Mucosa of rectum (tissue), 2 donors: ENCODE measurements around the gene SPINT3.

Experiments
- H3K27ac ChIP-seq, 2 donors: one replicate each; pipeline ENCODE4 v1.7.0; 2013; ENCODE audit warnings: inconsistent platforms in 2 of 2, low read depth in 2 of 2, low read length in 2 of 2
- H3K27me3 ChIP-seq, 2 donors: one replicate each; pipeline ENCODE4 v1.7.0; 2013; ENCODE audit warnings: low read length in 2 of 2; ENCODE audit not compliant: control insufficient read depth in 2 of 2, insufficient read depth in 2 of 2
- H3K36me3 ChIP-seq, 2 donors: one replicate each; pipeline ENCODE4 v1.7.0; 2013; ENCODE audit warnings: low read length in 2 of 2; ENCODE audit not compliant: control insufficient read depth in 2 of 2, insufficient read depth in 2 of 2
- H3K4me1 ChIP-seq, 2 donors: one replicate each; pipeline ENCODE4 v1.7.0; 2013; ENCODE audit warnings: low read length in 2 of 2, mild to moderate bottlenecking in 1 of 2; ENCODE audit not compliant: control insufficient read depth in 2 of 2, insufficient read depth in 2 of 2
- H3K4me3 ChIP-seq, 2 donors: one replicate each; pipeline ENCODE4 v1.7.0; 2013; ENCODE audit warnings: low read length in 2 of 2
- H3K9ac ChIP-seq, 2 donors: one replicate each; pipeline ENCODE4 v1.7.0; 2013; ENCODE audit warnings: low read length in 2 of 2, low read depth in 1 of 2, mild to moderate bottlenecking in 1 of 2
- H3K9me3 ChIP-seq, 2 donors: one replicate each; pipeline ENCODE4 v1.7.0; 2013; ENCODE audit warnings: low read length in 2 of 2; ENCODE audit not compliant: control insufficient read depth in 2 of 2
- donor health status: healthy.
- donor health status: Normal muscosa, but diverticular disease.

SPINT3 gene

DNA sequence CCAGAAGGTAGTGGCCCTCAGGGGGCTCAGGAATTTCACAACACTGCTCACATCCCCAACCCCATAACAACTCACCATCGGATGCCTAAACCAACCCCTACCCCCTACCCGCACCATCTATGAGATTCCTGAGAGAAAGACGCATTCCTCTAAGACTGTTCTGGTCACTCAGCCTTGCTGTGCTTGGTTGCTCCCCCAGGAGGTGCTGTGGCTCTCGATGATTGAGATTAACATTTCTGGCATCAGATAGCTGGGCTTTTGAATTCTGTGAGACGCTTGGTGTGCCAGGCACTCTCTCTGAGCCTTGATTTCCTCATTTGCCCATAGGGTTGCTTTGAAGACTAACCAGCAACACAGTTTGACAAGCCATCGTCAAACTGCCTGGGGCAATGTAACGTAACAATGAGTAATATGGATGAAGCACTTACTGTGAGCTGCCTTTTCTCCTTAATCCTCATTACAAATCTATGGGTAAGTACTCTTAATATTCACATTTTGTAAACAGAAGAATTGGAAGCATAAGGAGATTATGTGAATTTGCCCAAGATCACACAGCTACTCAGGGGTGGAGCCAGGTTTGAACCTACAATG, 22.9 kb upstream of the SPINT3 start:
- Histone ChIP-seq H3K27me3 (peaks cover 0 to 7% of the 10 kb centered on the region in 2 donors), H3K4me1 (no peaks in the 10 kb centered on the region)

DNA sequence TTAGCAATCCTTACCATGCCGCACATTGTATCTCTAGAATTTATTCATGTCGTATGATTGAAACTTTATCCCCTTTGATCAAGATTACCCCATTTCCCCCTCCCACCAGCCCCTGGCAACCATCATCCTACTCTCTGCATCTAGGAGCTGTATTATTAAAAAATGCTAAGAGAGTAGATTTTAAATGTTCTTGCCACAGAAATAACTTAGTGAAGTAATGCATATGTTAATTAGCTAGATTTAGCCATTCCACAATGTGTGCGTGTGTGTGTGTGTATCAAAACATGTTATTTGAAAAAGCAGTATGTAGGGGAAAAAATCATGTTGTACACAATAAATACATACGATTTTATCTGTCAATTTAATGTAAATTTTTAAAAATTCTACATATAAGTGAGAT, 11.9 kb upstream of the SPINT3 start:
- Histone ChIP-seq H3K4me1 (no peaks in the 10 kb centered on the region), H3K27ac (no peak overlapping the region), H3K36me3 (no peaks in the 10 kb centered on the region), H3K4me3 (no peak overlapping the region), H3K9ac (no peak overlapping the region), H3K27me3 (no peaks in the 10 kb centered on the region), H3K9me3 (no peaks in the 10 kb centered on the region)

More for the DNA sequence above, 22.9 kb upstream of the SPINT3 start:
- no peak overlapping the region for H3K27ac ChIP-seq
- H3K9ac ChIP-seq = no peak overlapping the region
- no peak overlapping the region for H3K4me3 ChIP-seq
- no peaks in the 10 kb centered on the region for H3K9me3 ChIP-seq
- H3K36me3 ChIP-seq = no peaks in the 10 kb centered on the region

DNA sequence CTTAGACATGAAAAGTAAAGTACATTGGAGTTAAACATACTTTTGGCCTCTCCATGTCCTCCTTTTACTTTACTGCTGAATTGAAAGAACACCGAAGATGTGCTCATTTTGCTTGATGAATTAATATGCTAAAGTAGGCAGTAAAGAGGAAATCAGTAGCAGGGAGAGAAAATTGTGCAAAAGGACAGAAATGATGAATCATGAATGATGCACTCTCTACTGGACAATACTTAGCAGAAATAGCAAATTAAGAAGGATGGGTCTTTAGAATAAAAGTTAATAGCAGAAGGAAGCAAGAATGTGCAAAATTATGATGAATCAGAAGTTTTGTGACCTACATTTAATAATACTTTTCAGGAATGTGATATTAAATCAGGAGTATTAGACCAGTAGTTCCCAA, 8.4 kb upstream of the SPINT3 start:
- H3K27ac ChIP-seq = no peak overlapping the region
- no peak overlapping the region for H3K4me3 ChIP-seq
- H3K9ac ChIP-seq = no peak overlapping the region
- H3K36me3 ChIP-seq = no peaks in the 10 kb centered on the region
- no peaks in the 10 kb centered on the region for H3K27me3 ChIP-seq
- H3K4me1 ChIP-seq = no peaks in the 10 kb centered on the region
- no peaks in the 10 kb centered on the region for H3K9me3 ChIP-seq

DNA sequence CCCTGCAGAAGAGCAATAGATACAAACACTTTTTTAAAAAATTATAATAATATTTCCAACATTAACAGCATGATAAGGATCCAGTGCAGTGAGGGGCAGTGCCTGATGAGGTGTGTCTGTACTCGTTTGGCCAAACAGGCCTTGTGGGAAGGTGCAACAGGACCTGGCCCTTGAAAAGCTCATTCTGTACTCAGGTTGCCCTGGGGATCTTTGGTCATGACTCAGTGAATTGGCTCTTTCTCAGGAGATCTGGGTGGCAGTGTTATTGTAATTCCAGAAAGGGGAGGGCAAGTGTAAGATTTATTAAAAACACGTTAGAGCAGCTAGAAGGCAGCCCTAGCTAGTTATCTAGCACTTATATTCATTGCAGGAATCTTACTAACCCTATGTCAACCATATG, 2.9 kb upstream of the SPINT3 start:
- no peak overlapping the region for H3K9ac ChIP-seq
- H3K27me3 ChIP-seq = no peaks in the 10 kb centered on the region
- H3K36me3 ChIP-seq = no peaks in the 10 kb centered on the region
- H3K4me1 ChIP-seq = no peaks in the 10 kb centered on the region
- no peak overlapping the region for H3K27ac ChIP-seq
- no peaks in the 10 kb centered on the region for H3K9me3 ChIP-seq
- no peak overlapping the region for H3K4me3 ChIP-seq

DNA sequence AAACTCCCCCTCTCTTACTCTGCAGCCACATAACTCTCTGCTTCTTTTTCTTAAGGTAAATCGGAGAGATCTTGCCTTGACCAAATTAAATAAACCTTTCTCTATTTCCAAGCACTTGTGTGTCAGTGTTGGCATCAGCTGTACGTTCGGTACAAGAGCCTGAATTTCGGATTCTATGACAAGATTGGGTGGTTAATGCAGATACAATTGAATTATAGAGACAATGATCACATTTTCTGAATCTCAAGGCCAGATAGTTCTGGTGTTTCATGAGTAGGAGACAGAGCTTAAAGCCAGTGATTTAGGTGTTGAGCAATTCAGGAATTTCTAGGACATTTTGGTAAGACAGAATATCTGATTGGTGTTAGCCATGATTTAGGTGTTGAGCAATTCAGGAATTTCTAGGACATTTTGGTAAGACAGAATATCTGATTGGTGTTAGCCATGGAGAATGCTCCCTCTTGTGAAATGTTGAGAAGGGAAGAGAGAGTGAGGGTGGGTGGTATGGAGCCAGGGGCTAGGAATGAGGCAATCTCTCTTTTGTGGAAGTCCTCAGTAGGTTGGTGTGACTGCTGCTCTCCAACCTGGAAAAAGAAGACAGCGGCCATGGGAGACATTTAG, 5.1 kb downstream of the SPINT3 start:
- Histone ChIP-seq H3K9ac (no peak overlapping the region), H3K9me3 (no peaks in the 10 kb centered on the region), H3K4me3 (no peak overlapping the region), H3K27ac (no peak overlapping the region), H3K4me1 (no peaks in the 10 kb centered on the region), H3K36me3 (no peaks in the 10 kb centered on the region), H3K27me3 (no peaks in the 10 kb centered on the region)

DNA sequence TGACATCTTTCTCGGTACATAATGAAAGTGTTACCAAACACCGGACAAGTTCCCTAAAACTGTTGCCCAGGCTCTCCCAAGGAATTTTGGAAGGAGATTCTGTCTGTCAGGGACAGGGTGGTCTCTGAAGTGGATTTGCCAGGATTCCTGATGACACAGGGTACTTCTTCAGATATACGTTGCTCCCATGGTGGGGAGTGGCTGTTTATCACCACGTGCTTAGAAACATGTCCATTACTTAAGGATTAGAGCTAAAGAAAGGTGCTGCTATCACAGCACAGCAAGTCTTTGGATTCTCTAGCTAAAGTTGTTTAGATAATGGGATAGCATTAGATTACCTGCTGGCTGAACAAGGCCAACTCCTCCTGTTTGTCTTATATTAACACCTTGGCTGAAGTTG, 6.3 kb downstream of the SPINT3 start:
- no peaks in the 10 kb centered on the region for H3K27me3 ChIP-seq
- no peaks in the 10 kb centered on the region for H3K36me3 ChIP-seq
- H3K9ac ChIP-seq = no peak overlapping the region
- no peak overlapping the region for H3K4me3 ChIP-seq
- H3K4me1 ChIP-seq = no peaks in the 10 kb centered on the region
- H3K9me3 ChIP-seq = no peaks in the 10 kb centered on the region
- no peak overlapping the region for H3K27ac ChIP-seq

DNA sequence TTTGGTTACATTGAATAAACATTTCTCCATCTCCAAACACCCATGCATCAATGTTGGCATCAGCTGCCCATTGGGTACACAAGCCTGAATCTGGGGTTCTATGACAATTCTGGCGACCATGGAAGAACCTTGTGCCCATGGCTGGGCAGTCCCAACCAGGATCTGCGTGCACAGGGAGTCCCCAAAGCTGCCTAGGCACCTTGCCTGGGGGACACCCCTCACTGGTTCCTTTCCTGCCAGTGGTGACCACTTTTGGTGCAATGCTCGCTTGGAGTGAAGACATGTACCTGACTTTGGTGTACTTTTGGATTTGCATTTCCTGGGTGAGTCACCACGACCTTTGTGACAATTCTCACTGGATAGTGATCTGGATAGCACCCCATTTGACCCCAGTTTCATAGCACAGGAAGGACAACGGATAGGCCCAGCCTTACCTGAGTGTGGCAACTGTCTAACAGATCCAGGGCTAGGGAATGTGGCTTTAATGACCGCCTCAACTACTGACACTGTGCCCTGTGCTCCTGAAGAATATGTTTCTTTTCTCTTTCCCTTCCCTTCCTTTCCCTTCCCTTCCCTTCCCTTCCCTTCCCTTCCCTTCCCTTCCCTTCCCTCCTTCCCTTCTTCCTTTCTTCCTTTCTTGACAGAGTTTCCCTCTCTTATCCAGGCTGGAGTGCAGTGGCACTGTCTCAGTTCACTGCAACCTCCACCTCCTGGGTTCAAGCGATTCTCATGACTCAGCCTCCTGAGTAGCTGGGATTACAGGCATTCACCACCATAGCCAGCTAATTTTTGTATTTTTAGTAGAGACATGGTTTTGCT, 7.1 kb downstream of the SPINT3 start:
- H3K27ac ChIP-seq = no peak overlapping the region
- no peaks in the 10 kb centered on the region for H3K4me1 ChIP-seq
- no peak overlapping the region for H3K9ac ChIP-seq
- no peaks in the 10 kb centered on the region for H3K36me3 ChIP-seq
- H3K9me3 ChIP-seq = no peaks in the 10 kb centered on the region
- H3K4me3 ChIP-seq = no peak overlapping the region
- no peaks in the 10 kb centered on the region for H3K27me3 ChIP-seq

DNA sequence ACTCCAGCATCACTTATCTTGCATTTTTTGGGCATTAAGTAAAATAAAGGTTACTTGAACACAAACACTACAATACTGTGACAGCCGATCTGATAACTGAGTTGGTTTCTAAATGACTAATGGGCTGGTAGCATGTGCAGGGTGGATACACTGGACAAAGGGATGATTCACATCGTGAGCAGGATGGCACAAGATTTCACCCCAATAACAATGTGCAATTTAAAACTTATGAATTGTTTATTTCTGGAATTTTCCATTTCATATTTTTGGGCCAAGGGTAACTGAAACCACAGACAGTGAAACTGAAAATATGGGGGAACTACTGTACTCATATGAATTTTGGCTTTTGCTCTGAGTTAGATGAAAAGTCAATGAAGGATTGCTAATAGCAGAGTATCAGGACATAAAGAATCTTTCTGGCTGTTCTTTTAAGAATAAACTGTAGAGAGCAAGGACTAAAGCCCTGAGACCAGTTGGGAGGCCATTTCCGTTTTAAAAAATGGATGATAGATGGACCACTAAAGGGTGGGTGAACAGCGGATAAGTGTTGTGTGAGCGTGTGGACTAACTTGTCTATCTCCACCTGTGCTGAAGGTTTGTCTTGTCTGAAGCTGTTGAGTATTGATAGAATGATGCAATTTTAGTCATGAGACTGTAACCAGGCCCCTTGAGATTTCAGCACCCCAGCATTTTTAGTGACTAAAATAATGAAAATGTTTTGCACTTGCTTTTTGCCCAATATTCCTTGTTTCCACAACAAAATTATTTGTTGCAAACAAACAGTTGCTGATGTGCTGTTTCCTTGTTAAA, 8.2 kb downstream of the SPINT3 start:
- no peaks in the 10 kb centered on the region for H3K9me3 ChIP-seq
- no peaks in the 10 kb centered on the region for H3K36me3 ChIP-seq
- H3K4me1 ChIP-seq = no peaks in the 10 kb centered on the region
- H3K27ac ChIP-seq = no peak overlapping the region
- no peak overlapping the region for H3K4me3 ChIP-seq
- H3K9ac ChIP-seq = no peak overlapping the region
- H3K27me3 ChIP-seq = no peaks in the 10 kb centered on the region

DNA sequence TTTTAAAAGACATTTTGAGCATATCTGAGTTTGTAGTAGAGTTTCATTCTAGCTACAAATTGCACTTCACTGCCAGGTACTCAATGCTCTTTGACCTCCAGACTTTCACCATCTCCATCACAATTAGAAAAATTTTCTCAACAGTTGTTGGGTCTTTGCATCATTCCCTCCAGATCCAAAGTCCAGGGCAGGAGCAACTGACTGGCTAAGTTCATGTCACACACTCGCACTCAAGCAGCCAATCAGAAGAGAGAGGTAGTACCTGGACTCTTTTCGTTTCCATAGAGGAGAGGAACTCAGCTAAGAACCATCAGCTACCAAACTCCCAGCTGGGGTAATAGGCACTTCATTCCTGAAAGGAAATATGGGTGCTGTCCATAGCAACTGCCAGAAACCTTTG, 9.0 kb downstream of the SPINT3 start:
- H3K4me3 ChIP-seq = no peak overlapping the region
- H3K27ac ChIP-seq = no peak overlapping the region
- no peaks in the 10 kb centered on the region for H3K4me1 ChIP-seq
- no peak overlapping the region for H3K9ac ChIP-seq
- H3K9me3 ChIP-seq = no peaks in the 10 kb centered on the region
- H3K27me3 ChIP-seq = no peaks in the 10 kb centered on the region
- H3K36me3 ChIP-seq = no peaks in the 10 kb centered on the region

DNA sequence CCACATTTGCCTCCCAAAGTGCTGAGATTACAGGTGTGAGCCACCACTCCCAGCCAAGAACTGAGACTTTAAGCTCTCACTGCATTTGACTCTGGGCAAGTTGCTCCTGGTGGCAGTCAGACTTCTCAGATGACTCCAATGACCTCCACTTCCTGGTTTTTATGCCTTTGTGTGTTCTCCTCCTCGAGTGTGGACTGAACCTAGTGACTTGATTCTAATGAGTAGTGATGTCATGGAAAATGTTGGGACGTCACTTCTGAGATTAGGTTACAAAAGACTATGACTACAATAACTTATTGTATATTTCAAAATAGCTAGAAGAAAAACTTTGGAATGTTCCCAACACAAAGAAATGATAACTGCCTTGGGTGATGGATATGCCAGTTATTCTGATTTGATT, 12.0 kb downstream of the SPINT3 start:
- Histone ChIP-seq H3K27me3 (peaks cover 0 to 5% of the 10 kb centered on the region in 2 donors), H3K4me3 (no peak overlapping the region), H3K36me3 (no peaks in the 10 kb centered on the region), H3K4me1 (peaks cover 8 to 14% of the 10 kb centered on the region in 2 donors), H3K27ac (no peak overlapping the region), H3K9ac (no peak overlapping the region), H3K9me3 (no peaks in the 10 kb centered on the region)
